Measurements from ENCODE around the gene CLEC2A.

- no peak for TF ChIP-seq CTCF (IDR thresholded peaks at IDR 0.05)
- no peak for TF ChIP-seq EP300 (IDR thresholded peaks at IDR 0.05)
Observed at GRCh38 chr12:9908350-9908749, 23.8 kb downstream of the CLEC2A start.
